OCI-LY7 (cell line): Measurements from ENCODE around the gene SMKR1. TPM values are rescaled to one million over a fixed set of nuclear protein-coding genes. Genes with fewer than 3 reads are reported as not detected.

Source experiments
- BruUV-seq: library from RNA; stranded (reverse); fragments of 400-500 nt; replicated peaks from 2 replicates; lab custom pipeline; 2021; lab: Mats Ljungman, UMichigan
- CTCF ChIA-PET: fragments of 300-600 bp; sonication (Branson Sonifier 250); formaldehyde crosslinking; loops from one replicate; lab custom pipeline; 2022; ENCODE audit warnings: antibody characterized with exemption; ENCODE audit not compliant: unreplicated experiment; lab: Charles Lee
- POLR2A ChIA-PET: fragments of 300-600 bp; sonication (Branson Sonifier 250); formaldehyde crosslinking; loops from one replicate; lab custom pipeline; 2022; ENCODE audit warnings: antibody characterized with exemption; lab: Charles Lee
- DNase-seq: peaks from one replicate; pipeline ENCODE4 v3.0.0-alpha.2; 2015; ENCODE audit warnings: low spot score
- H2AFZ ChIP-seq: fragments of 200-600 bp; sonication (generic), shearing (Covaris generic); 2 replicates; pipeline ENCODE4 v1.6.1; 2014; ENCODE audit warnings: mild to moderate bottlenecking, antibody characterized with exemption, low read length, moderate library complexity
- H3K27ac ChIP-seq: fragments of 200-600 bp; sonication (generic); 2 replicates; pipeline ENCODE4 v1.5.1; 2014; ENCODE audit warnings: mixed run types, low read depth, mild to moderate bottlenecking, moderate library complexity, low read length, inconsistent platforms; ENCODE audit not compliant: poor library complexity, severe bottlenecking
- H3K36me3 ChIP-seq: fragments of 200-600 bp; sonication (generic); 2 replicates; pipeline ENCODE4 v1.6.1; 2014; ENCODE audit warnings: mild to moderate bottlenecking, antibody characterized with exemption, low read length, moderate library complexity, mixed read lengths; ENCODE audit not compliant: insufficient read depth
- H3K4me1 ChIP-seq: fragments of 200-600 bp; sonication (generic); 2 replicates; pipeline ENCODE4 v1.5.1; 2014; ENCODE audit warnings: mild to moderate bottlenecking, low read length; ENCODE audit not compliant: insufficient read depth, poor library complexity, severe bottlenecking
- H3K4me2 ChIP-seq: fragments of 200-600 bp; sonication (generic); 2 replicates; pipeline ENCODE4 v1.6.1; 2014; ENCODE audit warnings: mild to moderate bottlenecking, low read length
- H3K4me3 ChIP-seq: fragments of 200-600 bp; sonication (generic); 2 replicates; pipeline ENCODE4 v1.5.1; 2014; ENCODE audit warnings: mild to moderate bottlenecking, low read depth, low read length; ENCODE audit not compliant: poor library complexity, severe bottlenecking
- H3K79me2 ChIP-seq: fragments of 200-600 bp; sonication (generic); 2 replicates; pipeline ENCODE4 v1.6.1; 2016; ENCODE audit warnings: low read depth, mild to moderate bottlenecking, low read length, moderate library complexity, mixed read lengths; ENCODE audit not compliant: insufficient read depth
- H3K9me2 ChIP-seq: fragments of 200-600 bp; sonication (generic); 2 replicates; pipeline ENCODE4 v1.6.1; 2016; ENCODE audit warnings: mild to moderate bottlenecking, low read length, mixed read lengths; ENCODE audit not compliant: insufficient read depth
- H3K9me3 ChIP-seq: fragments of 200-600 bp; sonication (generic); 2 replicates; pipeline ENCODE4 v1.6.1; 2014; ENCODE audit warnings: mild to moderate bottlenecking, mixed run types, low read length, mixed read lengths
- H4K20me1 ChIP-seq: fragments of 200-600 bp; sonication (generic); 2 replicates; pipeline ENCODE4 v1.6.1; 2014; ENCODE audit warnings: mild to moderate bottlenecking, antibody characterized with exemption, low read length, moderate library complexity, mixed read lengths; ENCODE audit not compliant: insufficient read depth
- CTCF ChIP-seq: fragments of 200-600 bp; sonication (generic); conservative IDR thresholded peaks from 2 replicates; pipeline ENCODE4 v1.5.1; 2014; ENCODE audit warnings: mild to moderate bottlenecking, antibody characterized with exemption, low read length, moderate library complexity, mixed read lengths
- EZH2phosphoT487 ChIP-seq: fragments of 200-600 bp; sonication (generic); IDR thresholded peaks from 2 replicates; pipeline ENCODE4 v1.6.1; 2018; ENCODE audit warnings: low read depth, borderline replicate concordance, mild to moderate bottlenecking, mixed run types, antibody characterized with exemption, low read length, moderate library complexity, mixed read lengths
- intact Hi-C: fragments of 100-400 bp; cut with micrococcal nuclease; formaldehyde crosslinking; loops from one replicate; pipeline ENCODE4 v1.10.0; 2022; ENCODE audit not compliant: unreplicated experiment
- total RNA-seq, 2 experiments: library from RNA; depleted of rRNA in 1 of 2; stranded (reverse); fragments of >200 nt in 1 of 2; shearing (Covaris generic) in 1 of 2; gene quantifications; 2 replicates each; pipeline ENCODE4 v1.2.3, GENCODE V29; 2014 to 2022

Gene SMKR1
- total RNA-seq, 2 experiments from 2014 or later: not detected

- DNase-seq: no peak
- no peak overlapping the region for H3K4me3 ChIP-seq
- H3K79me2 ChIP-seq: no peaks in the 10 kb centered on the region
- H3K4me1 ChIP-seq: no peaks in the 10 kb centered on the region
- TF ChIP-seq CTCF: no peak
- no peak for TF ChIP-seq EZH2phosphoT487
- intact Hi-C loops: no loop called here
- H3K36me3 ChIP-seq: no peaks in the 10 kb centered on the region
- H3K9me2 ChIP-seq: no peaks in the 10 kb centered on the region
- ChIA-PET POLR2A (interaction anchor here (0.7 kb wide), 1 partner anchor 269 kb away, joined by 3 read pairs; no protein-coding TSS in a partner anchor), CTCF (interaction anchor here (0.5 kb wide), 1 partner anchor 850 kb away, joined by 3 read pairs; no protein-coding TSS in a partner anchor)
- no TSS peak for BruUV-seq
- H4K20me1 ChIP-seq: no peaks in the 10 kb centered on the region
- no peak overlapping the region for H3K27ac ChIP-seq
- H3K9me3 ChIP-seq: no peaks in the 10 kb centered on the region
- no peak overlapping the region for H3K4me2 ChIP-seq
- H2AFZ ChIP-seq: no peak overlapping the region
Observed at GRCh38 chr7:129556607-129557133, 54.3 kb downstream of the SMKR1 start.

- no peaks in the 10 kb centered on the region for H3K4me1 ChIP-seq
- no peak overlapping the region for H3K4me3 ChIP-seq
- no peaks in the 10 kb centered on the region for H3K36me3 ChIP-seq
- no peak overlapping the region for H2AFZ ChIP-seq
- no peak for DNase-seq
- H3K9me2 ChIP-seq: no peaks in the 10 kb centered on the region
- CTCF ChIA-PET: interaction anchor here (0.6 kb wide), 1 partner anchor 51 kb away, joined by 3 read pairs; no protein-coding TSS in a partner anchor
- intact Hi-C loops: no loop called here
- no peak overlapping the region for H3K27ac ChIP-seq
- no peaks in the 10 kb centered on the region for H4K20me1 ChIP-seq
- no peaks in the 10 kb centered on the region for H3K9me3 ChIP-seq
- no TSS peak for BruUV-seq
- POLR2A ChIA-PET: interaction anchor here (0.6 kb wide), 3 partner anchors 283 to 858 kb away, joined by 4 read pairs; no protein-coding TSS in a partner anchor
- TF ChIP-seq CTCF (no peak), EZH2phosphoT487 (no peak)
- H3K79me2 ChIP-seq: no peaks in the 10 kb centered on the region
- no peak overlapping the region for H3K4me2 ChIP-seq
Observed at GRCh38 chr7:129557686-129558481, 55.6 kb downstream of the SMKR1 start.

GRCh38 chr7:129559564-129559963, 57.2 kb downstream of the SMKR1 start:
- Histone ChIP-seq H3K9me3 (no peaks in the 10 kb centered on the region), H3K79me2 (no peaks in the 10 kb centered on the region), H4K20me1 (no peaks in the 10 kb centered on the region), H3K9me2 (no peaks in the 10 kb centered on the region), H3K36me3 (no peaks in the 10 kb centered on the region), H3K4me1 (no peaks in the 10 kb centered on the region), H3K4me3 (no peak overlapping the region), H3K4me2 (no peak overlapping the region), H2AFZ (no peak overlapping the region), H3K27ac (no peak overlapping the region)
- DNase-seq: no peak
- intact Hi-C loops: no loop called here
- TF ChIP-seq CTCF: no peak
- TF ChIP-seq EZH2phosphoT487: no peak
- POLR2A ChIA-PET: no interaction called here
- CTCF ChIA-PET: no interaction called here
- no TSS peak for BruUV-seq
